ENCODE measurements around the gene SS18L1. TPM values are rescaled to one million over a fixed set of nuclear protein-coding genes. Genes with fewer than 3 reads are reported as not detected.

SS18L1 gene
- total RNA-seq, 6 donors from 2014 or later: 12.2 to 70.8 (median 19.7) TPM

DNA sequence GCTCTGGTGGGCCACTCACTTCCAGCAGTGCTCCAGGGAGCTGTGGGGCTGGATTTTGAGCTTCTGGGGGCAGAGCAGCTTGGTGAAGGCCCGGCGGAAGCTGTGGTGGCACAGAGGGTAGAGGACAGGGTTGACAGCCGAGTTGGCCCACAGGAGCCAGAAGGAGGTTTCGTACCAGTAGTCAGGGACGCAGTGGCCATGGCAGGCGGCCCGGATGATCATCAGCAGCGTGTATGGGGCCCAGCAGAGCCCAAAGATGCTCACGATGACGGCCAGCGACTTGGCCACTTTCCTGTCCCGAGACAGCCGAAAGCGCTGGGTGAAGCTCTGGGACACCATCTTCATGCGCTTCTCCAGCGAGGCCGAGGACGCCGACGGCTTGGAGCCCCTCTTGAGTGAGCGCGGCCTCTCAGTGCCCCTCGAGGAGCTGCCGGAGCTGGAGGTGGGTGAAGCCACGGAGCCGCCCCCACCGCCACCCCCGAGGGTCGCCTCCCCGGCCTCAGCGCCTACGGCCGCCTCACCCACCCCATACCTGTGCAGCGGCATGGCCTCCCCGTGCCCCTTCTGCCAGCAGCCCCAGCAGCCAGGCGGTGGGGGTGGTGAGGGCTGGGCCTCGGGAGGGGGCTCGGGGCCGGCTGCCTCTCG is 72.5 kb downstream of the SS18L1 start:
- H3K27me3 ChIP-seq: peaks cover 0 to 59% (median 24%) of the 10 kb centered on the region in 4 donors
- ATAC-seq (ENCODE audit: low FRiP score in 2 of 2) (no peak), DNase-seq (peak in 1 of 2 donors; percentile 68)
- H3K4me1 ChIP-seq: peaks cover 10 to 22% (median 16%) of the 10 kb centered on the region in 4 donors
- H3K4me3 ChIP-seq: no peak overlapping the region
- H3K36me3 ChIP-seq: no peaks in the 10 kb centered on the region
- no peak overlapping the region for H3K27ac ChIP-seq
- TF ChIP-seq POLR2A (IDR thresholded peaks at IDR 0.05) (no peak), EP300 (IDR thresholded peaks at IDR 0.05) (no peak), POLR2AphosphoS5 (IDR thresholded peaks at IDR 0.05) (no peak)
- TF ChIP-seq, protein P1, sequence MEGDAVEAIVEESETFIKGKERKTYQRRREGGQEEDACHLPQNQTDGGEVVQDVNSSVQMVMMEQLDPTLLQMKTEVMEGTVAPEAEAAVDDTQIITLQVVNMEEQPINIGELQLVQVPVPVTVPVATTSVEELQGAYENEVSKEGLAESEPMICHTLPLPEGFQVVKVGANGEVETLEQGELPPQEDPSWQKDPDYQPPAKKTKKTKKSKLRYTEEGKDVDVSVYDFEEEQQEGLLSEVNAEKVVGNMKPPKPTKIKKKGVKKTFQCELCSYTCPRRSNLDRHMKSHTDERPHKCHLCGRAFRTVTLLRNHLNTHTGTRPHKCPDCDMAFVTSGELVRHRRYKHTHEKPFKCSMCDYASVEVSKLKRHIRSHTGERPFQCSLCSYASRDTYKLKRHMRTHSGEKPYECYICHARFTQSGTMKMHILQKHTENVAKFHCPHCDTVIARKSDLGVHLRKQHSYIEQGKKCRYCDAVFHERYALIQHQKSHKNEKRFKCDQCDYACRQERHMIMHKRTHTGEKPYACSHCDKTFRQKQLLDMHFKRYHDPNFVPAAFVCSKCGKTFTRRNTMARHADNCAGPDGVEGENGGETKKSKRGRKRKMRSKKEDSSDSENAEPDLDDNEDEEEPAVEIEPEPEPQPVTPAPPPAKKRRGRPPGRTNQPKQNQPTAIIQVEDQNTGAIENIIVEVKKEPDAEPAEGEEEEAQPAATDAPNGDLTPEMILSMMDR (IDR thresholded peaks at IDR 0.05): no peak
- 72 to 88% methylated on average over 5 to 37 of the region's 40 CpGs for WGBS, 2 donors
- no peaks in the 10 kb centered on the region for H3K9me3 ChIP-seq

DNA sequence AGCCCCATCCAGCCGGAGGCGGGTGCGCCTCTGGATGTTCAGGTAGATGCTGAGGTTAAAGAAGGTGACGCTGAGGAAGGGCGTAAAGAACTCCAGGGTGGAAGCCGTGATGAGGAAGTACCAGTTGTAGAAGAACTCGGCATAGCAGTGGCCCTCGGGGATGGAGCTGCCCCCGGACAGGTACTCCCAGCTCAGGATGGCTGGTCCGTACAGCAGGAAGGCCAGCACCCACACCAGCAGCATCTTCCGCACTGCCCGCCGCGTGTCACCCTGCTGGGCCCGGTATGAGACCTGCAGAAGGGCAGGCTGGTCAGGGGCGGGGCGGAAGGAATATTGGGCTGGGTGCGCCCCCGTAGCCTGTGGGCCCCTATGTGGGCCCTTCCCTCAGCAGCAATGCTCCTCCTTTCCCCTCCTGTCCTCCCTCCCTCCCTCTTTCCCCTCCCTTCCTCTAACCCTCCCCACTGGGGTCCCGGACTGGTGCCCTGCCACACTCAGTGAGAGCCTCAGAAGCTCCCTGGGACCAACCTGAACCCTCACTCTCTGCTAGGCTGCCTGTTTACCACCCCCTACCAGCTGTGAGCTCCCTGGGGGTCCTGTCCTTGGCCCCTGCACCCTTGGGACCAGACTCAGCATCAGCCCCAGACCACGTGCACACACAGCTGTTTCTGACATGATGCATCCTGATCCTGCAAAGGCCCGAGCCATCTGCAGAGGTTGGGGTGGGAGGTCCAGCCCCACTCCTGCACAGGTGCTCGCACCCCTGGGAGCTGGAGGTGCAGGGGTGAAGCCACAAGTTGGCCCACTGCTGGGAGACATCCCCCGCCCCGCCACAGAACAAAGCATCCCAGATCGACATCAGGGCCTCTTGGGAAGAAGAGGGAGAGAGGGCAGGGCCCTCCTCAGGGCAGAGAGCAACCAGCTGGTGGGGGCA is 73.3 kb downstream of the SS18L1 start:
- Histone ChIP-seq H3K36me3 (no peaks in the 10 kb centered on the region), H3K9me3 (no peaks in the 10 kb centered on the region), H3K4me1 (peaks cover 10 to 22% (median 16%) of the 10 kb centered on the region in 4 donors), H3K27ac (no peak overlapping the region), H3K27me3 (peaks cover 0 to 61% (median 27%) of the 10 kb centered on the region in 4 donors), H3K4me3 (no peak overlapping the region)
- DNase-seq (peak in 1 of 2 donors; percentile 56), ATAC-seq (ENCODE audit: low FRiP score in 2 of 2) (no peak)
- WGBS, 2 donors: 61 to 66% methylated on average over 23 to 25 of the region's 26 CpGs
- TF ChIP-seq POLR2A (IDR thresholded peaks at IDR 0.05) (no peak), POLR2AphosphoS5 (IDR thresholded peaks at IDR 0.05) (no peak), EP300 (IDR thresholded peaks at IDR 0.05) (no peak)
- TF ChIP-seq, protein P1 (IDR thresholded peaks at IDR 0.05): no peak

DNA sequence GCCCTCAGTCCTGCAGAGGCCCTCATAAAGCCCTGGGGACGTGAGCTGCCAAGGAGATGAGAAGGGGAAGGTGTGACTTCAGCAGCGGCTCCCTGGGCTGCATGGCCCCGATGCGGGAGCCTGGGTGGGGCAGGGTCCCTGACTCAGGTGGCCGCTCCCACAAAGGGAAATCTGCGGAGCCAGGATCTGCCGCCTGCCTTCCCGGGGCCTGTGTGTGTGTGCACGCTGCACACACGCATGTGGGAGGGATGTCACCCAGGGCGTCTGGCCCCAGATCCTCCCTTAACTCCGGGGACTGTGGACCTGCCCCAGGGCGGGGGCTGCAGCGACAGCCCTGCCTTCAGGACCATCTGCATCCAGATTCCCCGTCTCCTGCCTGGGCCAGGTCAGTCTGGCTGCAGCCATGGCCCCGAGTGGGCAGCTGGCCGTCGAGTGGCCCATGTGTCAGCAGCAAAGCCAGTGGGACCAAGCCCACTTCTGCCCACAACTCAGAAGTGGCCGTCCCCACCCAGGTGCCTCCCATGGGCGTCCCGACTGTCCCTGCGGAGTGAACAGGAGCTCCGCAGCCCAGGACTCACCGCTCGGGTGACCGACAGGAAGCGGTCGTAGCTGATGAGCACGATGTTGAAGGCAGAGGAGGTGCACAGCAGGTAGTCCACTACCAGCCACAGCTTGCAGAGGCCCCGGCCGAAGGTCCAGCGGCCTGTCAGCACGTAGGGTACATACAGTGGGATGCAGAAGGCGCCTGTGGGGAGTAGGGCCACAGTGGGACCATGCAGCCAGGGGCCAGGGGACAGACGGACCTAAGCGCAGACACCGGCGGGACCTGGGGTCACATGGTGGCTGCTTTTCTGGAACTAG is 74.6 kb downstream of the SS18L1 start:
- no peak overlapping the region for H3K4me3 ChIP-seq
- H3K4me1 ChIP-seq: peaks cover 10 to 22% (median 16%) of the 10 kb centered on the region in 4 donors
- H3K36me3 ChIP-seq: no peaks in the 10 kb centered on the region
- TF ChIP-seq POLR2AphosphoS5 (IDR thresholded peaks at IDR 0.05) (no peak), POLR2A (IDR thresholded peaks at IDR 0.05) (no peak), EP300 (IDR thresholded peaks at IDR 0.05) (no peak)
- TF ChIP-seq, protein P1 (IDR thresholded peaks at IDR 0.05): no peak
- H3K9me3 ChIP-seq: no peaks in the 10 kb centered on the region
- ATAC-seq (ENCODE audit: low FRiP score in 2 of 2) (no peak), DNase-seq (peak in 1 of 2 donors; percentile 64)
- H3K27me3 ChIP-seq: peaks cover 0 to 67% (median 29%) of the 10 kb centered on the region in 4 donors
- 58 to 63% methylated on average over 15 to 30 of the region's 38 CpGs for WGBS, 2 donors
- no peak overlapping the region for H3K27ac ChIP-seq

DNA sequence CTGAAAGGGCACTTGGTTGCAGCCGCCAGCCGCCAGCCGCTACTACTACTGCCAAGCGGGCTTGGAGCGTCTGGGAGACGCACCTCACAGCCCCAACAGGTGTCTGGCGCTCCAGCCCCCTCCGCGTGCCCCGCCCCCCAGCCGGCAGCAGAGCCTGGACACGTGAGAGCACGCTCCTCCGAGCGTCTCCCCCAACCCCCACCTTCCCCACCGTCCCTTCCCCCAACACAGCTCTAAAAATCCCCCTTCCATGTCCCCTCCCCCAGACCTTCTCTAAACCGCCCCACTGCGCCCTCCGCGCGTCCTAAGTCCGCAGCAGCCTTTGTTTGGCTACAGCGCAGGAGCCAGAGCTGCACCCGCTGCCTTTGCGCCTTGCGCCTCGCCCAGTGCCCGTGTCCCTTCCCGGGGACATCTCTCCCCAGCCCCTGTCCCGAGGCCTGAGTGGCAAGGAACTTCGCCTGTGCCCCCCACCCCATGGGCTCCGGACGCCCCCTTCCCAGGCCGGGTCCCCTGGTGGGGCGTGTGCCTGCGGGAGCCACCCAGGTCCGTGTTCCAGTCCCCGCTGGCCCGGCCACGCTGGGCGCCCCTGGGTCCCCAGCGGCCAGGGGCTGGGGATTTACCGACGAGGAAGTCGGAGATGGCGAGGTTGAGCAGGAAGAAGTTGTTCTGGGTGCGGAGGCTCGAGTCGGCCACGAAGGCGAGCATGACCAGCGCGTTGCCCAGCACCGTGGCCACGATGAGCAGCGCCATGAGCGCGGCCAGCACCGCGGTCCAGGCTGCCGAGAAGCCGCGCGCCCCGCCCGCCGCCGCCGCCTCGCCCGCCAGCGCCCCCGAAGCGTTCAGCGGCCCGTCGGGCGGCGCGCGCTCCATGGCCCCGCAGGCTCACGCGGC is 75.8 kb downstream of the SS18L1 start:
- peak overlapping the region in 3 of 4 donors; percentile 39 to 49 (median 47) for H3K4me3 ChIP-seq
- no peaks in the 10 kb centered on the region for H3K36me3 ChIP-seq
- H3K9me3 ChIP-seq: no peaks in the 10 kb centered on the region
- H3K4me1 ChIP-seq: peaks cover 10 to 22% (median 16%) of the 10 kb centered on the region in 4 donors
- H3K27me3 ChIP-seq: peaks cover 0 to 67% (median 28%) of the 10 kb centered on the region in 4 donors
- H3K27ac ChIP-seq: no peak overlapping the region
- ATAC-seq (ENCODE audit: low FRiP score in 2 of 2) (no peak), DNase-seq (peak in 1 of 2 donors; percentile 76)
- 1 to 2% methylated on average over 10 to 21 of the region's 84 CpGs for WGBS, 2 donors
- TF ChIP-seq POLR2A (IDR thresholded peaks at IDR 0.05) (no peak), EP300 (IDR thresholded peaks at IDR 0.05) (no peak), POLR2AphosphoS5 (IDR thresholded peaks at IDR 0.05) (no peak)
- TF ChIP-seq, protein P1 (IDR thresholded peaks at IDR 0.05): no peak

Measured in upper lobe of left lung (tissue), 6 donors.